Activated T-cell treated with anti-CD3 and anti-CD28 coated beads for 24 hours (primary cell): ENCODE results near the gene TBCK.
"Not testable (repeated sequence)": the region's sequence is repeated elsewhere in the genome, so short reads cannot be mapped to it uniquely, and the experiment has no call there.

Experiments
- DNase-seq: peaks from one replicate; pipeline ENCODE4 v3.0.0-alpha.2; 2020; ENCODE audit warnings: low read depth

TBCK gene

DNA sequence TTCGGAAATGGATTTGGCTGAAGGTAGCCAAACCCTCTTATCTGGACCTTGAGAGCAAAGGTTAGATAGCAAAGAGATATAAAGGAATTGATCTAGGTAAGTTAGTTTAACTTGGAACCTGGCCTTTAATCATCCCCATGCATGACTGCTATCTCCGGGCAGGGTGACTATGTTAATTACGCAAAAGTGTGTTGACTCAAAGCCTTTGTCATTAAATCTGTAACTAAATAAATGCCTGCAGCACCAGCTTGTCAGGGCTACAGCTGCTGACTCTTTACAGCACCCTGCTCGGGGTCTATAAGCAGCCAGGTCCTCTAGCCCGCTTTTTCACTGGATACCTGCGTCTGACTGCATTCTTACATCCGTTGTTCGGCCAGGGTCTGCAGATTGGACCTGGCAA, 201.7 kb downstream of the TBCK start:
- no peak for DNase-seq

GRCh38 chr4:106111778-106112469, 204.1 kb downstream of the TBCK start:
- not testable (repeated sequence) for DNase-seq

DNA sequence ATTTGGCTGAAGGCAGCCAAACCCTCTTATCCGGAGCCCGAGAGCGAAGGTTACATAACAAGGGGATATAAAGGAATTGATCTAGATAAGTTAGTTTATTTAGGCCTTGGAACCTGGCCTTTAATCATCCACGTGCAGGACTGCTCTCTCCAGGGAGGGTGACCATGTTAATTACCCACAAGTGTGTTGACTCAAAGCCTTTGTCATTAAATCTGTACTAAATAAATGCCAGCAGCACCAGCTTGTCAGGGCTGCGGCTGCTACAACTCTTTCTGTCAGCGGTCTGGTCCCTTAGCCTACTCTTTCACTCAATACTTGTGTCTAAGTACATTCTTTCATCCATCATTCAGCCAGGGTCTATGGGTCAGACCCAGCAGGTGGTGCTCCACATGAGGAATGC, 206.1 kb downstream of the TBCK start:
- no peak for DNase-seq

- DNase-seq, result no peak
Observed at GRCh38 chr4:106105697-106106096, 210.3 kb downstream of the TBCK start.

DNA sequence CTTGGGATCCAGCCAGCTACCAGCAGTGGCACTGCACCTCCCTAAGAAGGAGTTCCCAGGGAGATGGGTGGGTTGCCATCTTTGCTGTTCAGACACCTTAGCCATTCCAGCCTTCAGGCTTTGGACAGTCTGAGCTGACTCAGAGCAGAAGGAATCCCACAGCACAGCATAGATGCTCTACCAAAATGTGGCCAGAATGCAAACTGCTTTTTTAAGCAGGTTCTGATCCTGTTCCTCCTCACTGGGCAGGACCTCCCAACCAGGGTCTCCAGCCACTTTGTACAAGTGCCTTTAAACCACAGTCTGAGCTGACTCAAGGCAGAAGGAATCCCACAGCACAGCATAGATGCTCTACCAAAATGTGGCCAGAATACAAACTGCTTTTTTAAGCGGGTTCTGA, 211.7 kb downstream of the TBCK start:
- DNase-seq, result no peak

GRCh38 chr4:106096454-106096853, 219.6 kb downstream of the TBCK start:
- no peak for DNase-seq

DNA sequence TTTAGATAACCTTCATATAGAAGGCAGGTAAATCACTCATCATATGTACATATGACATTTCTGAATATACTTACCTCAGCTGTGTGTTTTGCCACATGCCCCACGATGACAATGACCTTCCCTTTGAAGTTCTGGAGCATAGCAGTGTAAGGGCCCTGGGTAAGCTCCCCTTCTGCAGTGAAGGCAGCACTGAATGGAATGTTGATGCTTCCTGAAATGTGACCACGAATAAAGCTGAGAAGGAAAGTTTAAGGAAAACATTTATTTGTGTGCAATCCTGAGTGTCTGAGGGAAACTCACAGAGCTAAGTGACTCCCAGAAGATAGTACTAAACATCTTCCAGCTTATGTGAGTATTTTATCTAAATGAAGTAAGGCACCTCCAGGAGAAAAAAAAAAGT, 220.6 kb downstream of the TBCK start:
- no peak for DNase-seq

DNA sequence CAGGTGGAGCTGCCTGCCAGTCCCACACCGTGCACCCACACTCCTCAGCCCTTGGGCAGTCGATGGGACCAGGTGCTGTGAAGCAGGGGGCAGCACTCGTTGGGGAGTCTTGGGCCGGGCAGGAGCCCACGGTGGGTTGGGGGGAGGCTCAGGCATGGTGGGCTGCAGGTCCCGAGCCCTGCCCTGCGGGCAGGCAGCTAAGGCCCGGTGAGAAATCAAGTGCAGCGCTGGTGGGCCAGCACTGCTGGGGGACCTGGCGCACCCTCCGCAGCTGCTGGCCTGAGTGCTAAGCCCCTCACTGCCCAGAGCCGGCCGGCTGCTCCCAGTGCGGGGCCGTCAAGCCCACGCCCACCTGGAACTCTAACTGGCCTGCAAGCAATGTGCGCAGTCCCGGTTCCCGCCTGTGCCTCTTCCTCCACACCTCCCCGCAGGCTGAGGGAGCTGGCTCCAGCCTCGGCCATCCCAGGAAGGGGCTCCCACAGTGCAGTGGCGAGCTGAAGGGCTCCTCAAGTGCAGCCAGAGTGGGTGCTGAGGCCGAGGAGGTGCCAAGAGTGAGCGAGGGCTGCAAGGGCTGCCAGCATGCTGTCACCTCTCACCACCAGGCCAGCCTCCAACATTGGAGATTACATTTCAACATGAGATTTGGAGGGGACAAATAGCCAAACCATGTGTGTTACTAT, 223.5 kb downstream of the TBCK start:
- DNase-seq, result no peak

- DNase-seq, result no peak
Observed at GRCh38 chr4:106090826-106091225, 225.2 kb downstream of the TBCK start.

- DNase-seq, result no peak
Observed at GRCh38 chr4:106083065-106083464, 232.9 kb downstream of the TBCK start.

DNA sequence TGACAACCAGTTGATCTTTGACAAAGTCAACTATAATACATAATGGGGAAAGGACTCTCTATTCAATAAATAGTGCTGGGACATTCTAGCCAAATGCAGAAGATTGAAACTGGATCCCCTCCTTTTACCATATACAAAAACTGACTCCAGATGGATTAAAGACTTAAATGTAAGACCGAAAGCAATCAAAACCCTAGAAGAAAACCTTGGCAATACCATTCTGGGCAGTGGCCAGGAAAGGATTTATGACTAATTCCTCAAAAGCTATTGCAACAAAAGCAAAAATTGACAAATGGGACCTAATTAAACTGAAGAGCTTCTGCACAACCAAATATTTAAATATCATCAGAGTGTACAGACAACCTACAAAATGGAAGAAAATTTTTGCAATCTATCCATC, 235.6 kb downstream of the TBCK start:
- no peak for DNase-seq

DNA sequence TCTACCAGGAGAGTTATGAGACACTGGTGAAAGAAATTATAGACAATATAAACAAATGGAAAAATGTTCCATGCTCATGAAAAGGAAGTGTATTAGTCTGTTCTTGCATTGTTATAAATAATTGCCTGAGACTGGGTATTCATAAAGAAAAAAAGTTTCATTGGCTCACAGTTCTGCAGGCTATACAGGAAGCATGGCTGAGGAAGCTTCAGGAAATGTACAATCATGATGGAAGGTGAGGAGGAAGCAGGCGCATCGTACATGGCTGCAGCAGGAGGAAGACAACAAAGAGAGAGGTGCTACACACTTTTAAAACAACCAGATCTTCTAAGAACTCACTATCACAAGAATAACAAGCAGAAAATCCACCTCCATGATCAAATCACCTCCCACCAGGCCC, 236.4 kb downstream of the TBCK start:
- no peak for DNase-seq

GRCh38 chr4:106065018-106065417, 251.0 kb downstream of the TBCK start:
- DNase-seq, result no peak

DNA sequence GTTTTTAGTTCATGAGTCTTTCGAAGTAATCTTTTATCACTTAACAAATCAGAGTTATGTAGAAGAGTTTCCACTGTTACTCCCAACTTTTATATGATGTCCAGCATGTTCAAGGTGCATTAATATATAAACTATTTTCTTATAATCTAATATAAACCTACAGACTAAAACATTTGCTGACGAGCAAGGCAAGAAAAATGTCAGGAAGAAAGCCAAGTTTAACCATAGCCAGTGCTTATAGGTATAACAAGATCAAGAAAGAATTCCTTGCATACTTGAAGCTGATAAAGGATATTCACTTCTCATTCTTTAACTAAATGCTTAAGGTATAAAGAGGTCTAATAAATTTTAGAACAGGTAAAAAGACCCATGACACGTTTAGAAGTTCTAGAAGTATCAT, 253.0 kb downstream of the TBCK start:
- DNase-seq, result no peak

DNA sequence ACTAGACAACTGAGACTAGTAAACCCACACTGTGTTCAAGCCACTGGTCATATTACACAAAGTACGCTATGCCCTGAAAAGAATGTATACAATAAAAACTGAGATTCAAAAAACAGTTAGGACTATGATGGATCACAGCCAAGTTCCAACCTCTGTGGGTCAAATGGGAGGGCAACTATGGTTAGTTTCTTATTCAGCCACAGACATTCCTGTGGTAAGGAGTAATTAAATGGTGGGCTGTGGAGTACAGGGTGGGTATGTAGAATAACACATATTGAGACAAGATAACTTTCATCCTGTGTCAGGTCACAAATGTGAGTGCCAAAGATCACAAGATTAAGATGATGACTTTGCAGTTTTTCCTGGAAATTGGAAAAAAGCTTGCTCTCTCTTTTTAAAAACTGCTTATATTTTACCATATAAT, 253.5 kb downstream of the TBCK start:
- DNase-seq, result no peak

DNA sequence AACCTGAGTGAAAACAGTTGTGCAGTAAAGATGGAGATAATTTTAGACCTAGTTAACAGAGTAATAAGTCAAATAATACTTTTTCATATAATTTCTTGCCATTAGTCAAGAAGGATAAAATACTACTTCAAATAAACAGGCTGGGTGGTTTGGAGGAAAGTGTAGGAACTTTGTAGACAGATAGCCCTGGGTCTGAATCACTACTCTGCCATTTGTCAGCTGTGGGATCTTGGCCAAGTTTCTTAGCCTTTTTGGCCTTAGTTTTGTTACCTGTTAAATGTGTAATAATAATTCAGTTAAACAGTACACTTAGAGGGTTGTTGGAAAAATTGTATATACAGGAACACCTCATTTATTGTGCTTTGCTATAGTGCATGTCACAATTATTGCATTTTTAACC, 257.1 kb downstream of the TBCK start:
- no peak for DNase-seq

GRCh38 chr4:106056914-106057313, 259.1 kb downstream of the TBCK start:
- no peak for DNase-seq

GRCh38 chr4:106051514-106051913, 264.5 kb downstream of the TBCK start:
- no peak for DNase-seq

GRCh38 chr4:106049490-106049889, 266.5 kb downstream of the TBCK start:
- no peak for DNase-seq

DNA sequence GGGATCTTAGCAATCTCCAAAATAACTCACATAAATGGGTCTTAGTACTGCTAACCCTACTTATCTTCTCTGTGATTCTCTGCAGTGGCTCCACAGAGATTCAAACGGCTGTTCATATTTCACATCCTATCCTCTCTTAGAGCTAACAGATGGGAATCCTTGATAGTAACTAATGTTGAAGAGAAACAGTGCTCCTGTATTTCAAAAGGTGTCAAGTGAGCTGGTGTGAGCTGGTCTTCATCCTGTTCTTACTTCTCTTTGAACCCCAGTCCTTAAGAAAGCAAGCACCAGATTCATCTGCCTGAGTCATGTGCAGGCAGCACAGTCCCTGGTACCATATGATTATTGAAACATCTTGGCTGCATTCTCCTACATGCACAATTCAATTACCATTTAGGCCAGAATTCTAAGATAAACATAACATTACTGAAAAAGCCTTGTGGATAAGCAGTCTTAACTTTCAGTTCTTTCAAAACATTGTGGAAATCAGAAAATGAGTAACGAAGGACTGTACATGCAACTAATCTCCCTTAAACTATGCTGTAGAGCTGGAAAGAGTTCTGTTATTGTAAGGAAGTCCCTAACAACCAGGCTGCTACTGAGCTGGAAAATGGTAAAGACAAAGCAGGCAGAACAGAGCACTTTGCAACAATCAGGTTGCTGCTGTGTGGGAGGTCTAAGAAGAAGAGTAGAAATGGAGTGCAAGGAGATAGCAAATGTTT, 267.6 kb downstream of the TBCK start:
- DNase-seq, result no peak

DNA sequence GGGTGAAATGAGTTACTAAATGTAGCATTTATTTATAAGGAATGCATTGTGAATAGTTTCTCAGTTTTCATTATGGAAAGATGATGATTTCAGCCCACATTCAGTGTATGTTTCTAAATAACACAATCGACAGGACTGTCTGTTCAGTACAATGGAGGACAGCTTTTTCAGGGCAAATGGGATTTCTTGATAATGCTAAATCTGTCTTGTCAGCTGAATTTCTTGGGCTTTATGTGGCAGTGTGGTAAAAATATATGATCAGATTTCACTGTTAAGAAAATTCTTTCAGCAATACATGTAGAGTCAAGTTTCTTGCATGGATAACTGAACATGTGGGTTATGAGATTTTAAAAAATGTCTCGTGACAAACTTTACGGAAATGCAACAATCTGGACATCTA, 269.9 kb downstream of the TBCK start:
- no peak for DNase-seq

DNA sequence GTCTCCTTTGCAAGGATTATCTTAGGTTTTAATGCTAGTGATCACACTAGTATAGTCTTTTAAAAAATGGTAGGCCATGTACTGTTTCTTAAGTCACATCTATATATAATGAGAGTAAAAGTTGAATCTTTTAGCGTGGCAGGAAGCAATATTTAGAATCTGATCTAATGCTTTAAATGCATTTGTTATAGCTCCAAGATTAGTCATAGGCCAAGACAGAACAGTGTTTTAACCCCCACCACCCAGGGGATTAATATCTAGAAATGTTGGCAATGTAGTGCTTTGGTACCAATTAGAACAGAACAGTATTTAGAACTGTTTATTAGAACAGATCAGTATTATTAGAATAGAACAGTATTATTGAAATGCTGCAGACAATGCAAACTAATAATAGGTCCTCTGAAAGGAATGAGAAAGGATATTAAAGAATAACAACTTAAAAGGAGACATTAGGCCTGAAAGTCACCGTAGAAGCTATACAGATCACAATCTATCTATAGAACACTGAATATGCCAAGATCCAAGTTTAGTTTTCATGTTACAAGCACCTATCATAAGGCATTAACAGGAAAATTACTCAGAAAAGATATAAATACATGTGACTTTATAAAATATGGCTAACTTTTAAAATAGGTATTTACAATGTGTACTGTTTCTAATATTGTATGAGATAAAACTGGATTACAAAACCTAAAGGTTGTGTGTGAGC, 274.6 kb downstream of the TBCK start:
- no peak for DNase-seq

- DNase-seq, result no peak
Observed at GRCh38 chr4:106039796-106040195, 276.2 kb downstream of the TBCK start.
